Subcutaneous abdominal adipose tissue (tissue), 5 donors: ENCODE results near the gene ANKRD11.
"Not testable (repeated sequence)": the region's sequence is repeated elsewhere in the genome, so short reads cannot be mapped to it uniquely, and the experiment has no call there.

Source experiments
- H3K27ac ChIP-seq: one replicate; pipeline ENCODE4 v1.7.0; 2013; ENCODE audit warnings: low read depth, mild to moderate bottlenecking, inconsistent platforms, low read length, moderate library complexity
- H3K27me3 ChIP-seq, 5 donors: one replicate each; pipeline ENCODE4 v1.7.0; 2013; ENCODE audit warnings: low read length in 5 of 5, inconsistent platforms in 1 of 5; ENCODE audit not compliant: control insufficient read depth in 5 of 5, insufficient read depth in 4 of 5
- H3K36me3 ChIP-seq, 5 donors: one replicate each; pipeline ENCODE4 v1.7.0; 2013; ENCODE audit warnings: low read length in 5 of 5; ENCODE audit not compliant: control insufficient read depth in 5 of 5, insufficient read depth in 5 of 5
- H3K4me1 ChIP-seq, 5 donors: one replicate each; pipeline ENCODE4 v1.7.0; 2013; ENCODE audit warnings: low read length in 5 of 5, mild to moderate bottlenecking in 3 of 5, moderate library complexity in 1 of 5; ENCODE audit not compliant: control insufficient read depth in 5 of 5, insufficient read depth in 5 of 5
- H3K4me3 ChIP-seq, 5 donors: one replicate each; pipeline ENCODE4 v1.7.0; 2013; ENCODE audit warnings: low read length in 5 of 5, low read depth in 1 of 5
- H3K9ac ChIP-seq, 5 donors: one replicate each; pipeline ENCODE4 v1.7.0; 2013; ENCODE audit warnings: low read length in 5 of 5, mild to moderate bottlenecking in 4 of 5, moderate library complexity in 3 of 5
- H3K9me3 ChIP-seq, 5 donors: one replicate each; pipeline ENCODE4 v1.7.0; 2013; ENCODE audit warnings: low read length in 5 of 5; ENCODE audit not compliant: control insufficient read depth in 5 of 5
- donor health status: healthy.
- donor health status: healthy.
- donor health status: healthy.
- donor health status: healthy.
- donor health status: healthy.

Gene ANKRD11

GRCh38 chr16:89395150-89396142 lies 94.9 kb downstream of the ANKRD11 start:
- peak overlapping the region in 1 of 5 donors; percentile 39 for H3K9ac ChIP-seq
- peaks cover 0 to 13% (median 0%) of the 10 kb centered on the region in 5 donors for H3K36me3 ChIP-seq
- H3K27me3 ChIP-seq, result no peaks in the 10 kb centered on the region
- H3K27ac ChIP-seq, result peak overlapping the region; percentile 46
- H3K4me3 ChIP-seq, result peak overlapping the region in 2 of 5 donors; percentile 13 to 24
- H3K4me1 ChIP-seq, result peaks cover 8 to 35% (median 26%) of the 10 kb centered on the region in 5 donors
- H3K9me3 ChIP-seq, result no peaks in the 10 kb centered on the region

DNA sequence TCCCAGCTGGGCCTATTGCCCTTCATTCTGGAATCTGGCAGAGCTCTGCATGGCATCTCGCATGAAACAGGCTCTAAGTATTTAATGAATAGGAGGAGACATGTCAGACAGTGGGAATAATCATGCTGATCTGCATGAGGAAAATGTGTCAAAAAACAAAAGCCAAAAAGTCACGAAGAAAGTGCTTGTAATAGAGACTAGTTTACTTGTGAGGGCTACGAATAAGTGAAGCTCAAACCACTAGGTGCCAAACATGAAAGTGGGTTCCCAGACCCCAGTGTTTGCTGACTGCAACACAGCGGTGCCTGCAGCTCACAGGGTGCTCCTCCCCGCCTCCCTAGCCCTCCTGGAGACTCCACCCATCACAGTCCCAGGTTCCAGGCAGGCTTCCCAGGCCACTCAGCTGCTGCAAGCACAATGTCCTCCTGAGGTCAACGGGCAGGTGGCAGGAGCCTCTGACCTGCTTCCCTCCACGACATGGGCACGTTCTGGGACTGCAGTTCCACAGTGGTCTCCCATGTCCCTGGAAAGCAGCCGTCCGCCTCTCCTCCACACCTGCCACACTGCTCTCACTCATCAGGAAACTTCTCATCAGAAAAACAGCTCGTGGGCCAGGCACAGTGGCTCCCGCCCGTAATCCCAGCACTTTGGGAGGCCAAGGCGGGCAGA lies 96.5 kb downstream of the ANKRD11 start:
- H3K36me3 ChIP-seq, result peaks cover 0 to 11% (median 0%) of the 10 kb centered on the region in 5 donors
- no peak overlapping the region for H3K9ac ChIP-seq
- peaks cover 8 to 35% (median 26%) of the 10 kb centered on the region in 5 donors for H3K4me1 ChIP-seq
- no peak overlapping the region for H3K4me3 ChIP-seq
- no peaks in the 10 kb centered on the region for H3K9me3 ChIP-seq
- H3K27me3 ChIP-seq, result no peaks in the 10 kb centered on the region
- no peak overlapping the region for H3K27ac ChIP-seq

DNA sequence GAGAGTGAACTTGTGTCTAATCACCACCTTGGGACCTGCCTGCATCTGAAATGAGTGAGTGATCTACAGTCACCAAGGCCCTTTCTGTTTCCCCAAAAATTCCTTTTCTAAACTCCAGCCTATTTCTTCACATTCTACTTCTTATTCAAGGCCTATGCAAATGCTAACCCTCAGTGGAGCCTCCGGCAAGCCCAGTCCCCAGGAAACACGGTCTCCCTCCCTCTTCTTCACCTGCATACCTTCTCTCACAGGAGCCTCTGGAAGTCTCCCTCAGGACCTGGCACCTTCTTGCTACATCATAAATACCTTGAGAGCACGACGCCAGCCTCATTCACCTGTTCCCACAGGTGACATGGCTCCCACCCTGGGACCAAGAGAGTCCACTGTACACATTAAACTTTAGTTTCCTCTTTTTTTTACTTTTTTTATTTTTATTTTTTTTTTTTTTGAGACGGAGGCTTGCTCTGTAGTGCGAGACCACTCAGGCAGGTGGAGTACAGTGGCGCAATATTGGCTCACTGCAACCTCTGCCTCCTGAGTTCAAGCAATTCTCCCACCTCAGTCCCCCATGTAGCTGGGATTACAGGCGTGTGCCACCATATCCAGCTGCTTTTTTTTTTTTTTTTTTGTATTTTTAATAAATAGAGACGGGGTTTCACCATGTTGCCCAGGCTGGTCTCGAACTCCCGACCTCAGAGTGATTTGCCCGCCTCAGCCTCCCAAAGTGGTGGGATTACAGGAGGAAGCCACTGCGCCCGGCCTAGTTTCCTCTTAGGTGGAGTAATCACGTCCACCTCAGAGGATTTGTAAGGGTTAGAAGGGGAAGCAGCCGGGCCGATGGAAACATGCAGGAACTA lies 97.3 kb downstream of the ANKRD11 start:
- Histone ChIP-seq H3K9ac (no peak overlapping the region), H3K36me3 (peaks cover 0 to 10% (median 0%) of the 10 kb centered on the region in 5 donors), H3K9me3 (no peaks in the 10 kb centered on the region), H3K4me3 (no peak overlapping the region), H3K27ac (no peak overlapping the region), H3K27me3 (no peaks in the 10 kb centered on the region), H3K4me1 (peaks cover 8 to 35% (median 26%) of the 10 kb centered on the region in 5 donors)

DNA sequence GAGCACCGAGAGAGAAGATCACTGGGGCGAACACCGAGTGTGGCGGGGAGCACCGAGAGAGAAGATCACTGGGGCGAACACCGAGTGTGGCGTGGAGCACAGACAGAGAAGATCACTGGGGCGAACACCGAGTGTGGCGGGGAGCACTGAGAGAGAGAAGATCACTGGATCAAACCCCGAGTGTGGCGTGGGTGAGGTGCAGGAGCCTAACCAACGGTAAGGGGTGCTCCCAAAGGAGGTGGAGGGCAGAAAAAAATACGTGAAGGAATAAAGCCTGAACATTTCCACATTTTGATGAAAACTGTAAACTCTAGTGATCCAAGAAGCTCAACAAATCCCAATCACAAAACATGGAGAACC lies 100.2 kb downstream of the ANKRD11 start:
- H3K36me3 ChIP-seq, H3K27ac ChIP-seq, H3K27me3 ChIP-seq, H3K9ac ChIP-seq, H3K9me3 ChIP-seq, H3K4me3 ChIP-seq: not testable (repeated sequence)
- H3K4me1 ChIP-seq, result peaks cover 8 to 35% (median 24%) of the 10 kb centered on the region in 5 donors

DNA sequence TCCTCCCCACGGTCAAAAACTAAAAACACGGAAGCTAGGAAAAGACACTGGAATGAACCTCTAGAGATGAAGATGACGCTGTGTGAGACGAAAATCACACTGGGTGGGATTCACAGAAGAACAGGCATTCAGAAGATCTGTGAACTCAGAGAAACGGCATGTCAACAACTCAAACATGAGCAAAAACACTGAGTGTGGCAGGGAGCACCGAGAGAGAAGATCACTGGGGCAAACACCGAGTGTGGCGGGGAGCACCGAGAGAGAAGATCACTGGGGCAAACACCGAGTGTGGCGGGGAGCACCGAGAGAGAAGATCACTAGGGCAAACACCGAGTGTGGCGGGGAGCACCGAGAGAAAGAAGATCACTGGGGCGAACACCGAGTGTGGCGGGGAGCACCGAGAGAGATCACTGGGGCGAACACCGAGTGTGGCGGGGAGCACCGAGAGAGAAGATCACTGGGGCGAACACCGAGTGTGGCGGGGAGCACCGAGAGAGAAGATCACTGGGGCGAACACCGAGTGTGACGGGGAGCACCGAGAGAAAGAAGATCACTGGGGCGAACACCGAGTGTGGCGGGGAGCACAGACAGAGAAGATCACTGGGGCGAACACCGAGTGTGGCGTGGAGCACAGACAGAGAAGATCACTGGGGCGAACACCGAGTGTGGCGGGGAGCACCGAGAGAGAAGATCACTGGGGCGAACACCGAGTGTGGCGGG lies 100.7 kb downstream of the ANKRD11 start:
- not testable (repeated sequence) for H3K27me3 ChIP-seq, H3K36me3 ChIP-seq, H3K4me3 ChIP-seq, H3K27ac ChIP-seq, H3K9ac ChIP-seq, H3K9me3 ChIP-seq
- peaks cover 6 to 29% (median 20%) of the 10 kb centered on the region in 5 donors for H3K4me1 ChIP-seq

DNA sequence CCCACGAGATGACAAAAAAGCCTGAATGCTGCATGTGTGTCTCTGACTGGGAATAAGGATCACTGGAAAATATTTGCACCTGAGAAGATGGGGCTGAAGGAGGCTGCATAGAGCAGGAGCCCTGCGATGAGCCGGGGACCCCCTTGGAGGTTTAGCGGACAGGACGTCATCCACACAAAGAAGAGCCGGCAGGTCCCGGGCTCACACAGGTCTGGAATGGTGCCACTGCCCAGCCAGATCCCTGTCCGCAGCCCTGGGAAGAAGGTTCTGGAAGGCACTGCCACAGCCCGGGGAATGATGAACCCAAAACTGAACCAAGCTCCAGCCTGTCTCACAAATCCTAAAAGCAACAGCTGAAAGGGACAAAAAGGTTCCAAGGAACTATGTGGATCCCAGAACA lies 101.8 kb downstream of the ANKRD11 start:
- Histone ChIP-seq H3K4me3 (no peak overlapping the region), H3K27ac (no peak overlapping the region), H3K4me1 (peaks cover 2 to 21% (median 13%) of the 10 kb centered on the region in 5 donors), H3K36me3 (peaks cover 0 to 4% (median 0%) of the 10 kb centered on the region in 5 donors), H3K27me3 (no peaks in the 10 kb centered on the region), H3K9ac (no peak overlapping the region), H3K9me3 (no peaks in the 10 kb centered on the region)

DNA sequence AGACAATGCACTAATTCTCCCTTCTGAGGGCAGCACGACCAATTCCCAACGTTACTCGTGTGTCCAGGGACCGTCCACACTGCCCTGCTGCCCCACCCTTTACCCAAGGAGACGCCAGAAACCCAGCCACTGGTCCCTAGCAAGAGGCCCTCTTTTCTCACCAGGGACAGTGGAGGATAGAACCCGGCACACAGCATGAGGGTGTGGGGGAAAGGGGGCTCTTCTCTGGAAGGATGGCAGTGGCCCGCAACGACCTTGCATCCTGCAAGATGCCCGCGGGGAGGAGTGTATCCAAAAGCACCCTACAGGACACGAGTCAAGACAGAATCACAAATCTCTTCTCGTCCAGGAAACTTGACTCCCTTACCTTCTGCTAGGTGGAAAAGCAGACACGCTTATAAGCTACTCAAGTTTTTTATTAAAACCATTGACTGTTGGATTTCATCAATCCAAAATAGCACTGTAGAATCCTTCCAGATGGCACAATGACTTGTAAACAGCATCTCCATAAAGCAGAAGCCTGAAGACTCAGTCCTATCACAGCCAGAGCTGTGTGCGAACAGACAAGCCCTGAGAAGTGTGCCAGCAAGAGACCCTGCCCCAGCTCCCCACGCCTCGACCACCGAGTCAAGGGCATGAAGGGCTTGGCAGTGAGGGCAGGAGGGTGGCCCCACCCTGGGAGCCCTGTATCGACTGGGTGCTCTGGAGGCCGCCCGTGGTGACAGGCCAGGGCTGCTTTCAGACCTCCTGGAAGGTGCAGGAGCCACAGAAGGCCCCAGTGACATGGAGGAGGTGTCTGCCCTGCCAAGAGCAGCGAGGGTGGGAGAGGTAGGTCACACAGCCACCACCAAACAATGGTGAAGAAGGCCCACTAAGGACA lies 103.8 kb downstream of the ANKRD11 start:
- no peaks in the 10 kb centered on the region for H3K27me3 ChIP-seq
- H3K36me3 ChIP-seq, result peaks cover 0 to 4% (median 0%) of the 10 kb centered on the region in 5 donors
- no peaks in the 10 kb centered on the region for H3K9me3 ChIP-seq
- no peak overlapping the region for H3K27ac ChIP-seq
- H3K4me3 ChIP-seq, result no peak overlapping the region
- no peak overlapping the region for H3K9ac ChIP-seq
- H3K4me1 ChIP-seq, result peaks cover 4 to 27% (median 25%) of the 10 kb centered on the region in 5 donors

- no peak overlapping the region for H3K27ac ChIP-seq
- H3K4me1 ChIP-seq, result peaks cover 4 to 32% (median 27%) of the 10 kb centered on the region in 5 donors
- H3K27me3 ChIP-seq, result no peaks in the 10 kb centered on the region
- H3K9ac ChIP-seq, result no peak overlapping the region
- H3K9me3 ChIP-seq, result no peaks in the 10 kb centered on the region
- no peak overlapping the region for H3K4me3 ChIP-seq
- H3K36me3 ChIP-seq, result peaks cover 0 to 2% (median 0%) of the 10 kb centered on the region in 5 donors
Observed at GRCh38 chr16:89385712-89386111, 104.6 kb downstream of the ANKRD11 start.
